Endothelial cell of umbilical vein (primary cell): Measurements from ENCODE around the gene TPD52L2. TPM values are rescaled to one million over a fixed set of nuclear protein-coding genes. Genes with fewer than 3 reads are reported as not detected.

Experiments
- Bru-seq: library from RNA; stranded (reverse); fragments of 400-500 nt; gene quantifications from one replicate; lab custom pipeline; 2021; lab: Mats Ljungman, UMichigan
- BruChase-seq, 2 experiments: library from RNA; stranded (reverse); fragments of 400-500 nt; gene quantifications; one replicate each; lab custom pipeline; 2021; lab: Mats Ljungman, UMichigan
- BruUV-seq: library from RNA; stranded (reverse); fragments of 400-500 nt; replicated peaks from 2 replicates; lab custom pipeline; 2021; lab: Mats Ljungman, UMichigan
- CTCF ChIA-PET: fragments of 300-600, 350-600 bp; sonication (Branson Sonifier 250); formaldehyde crosslinking; loops from one replicate; lab custom pipeline; 2021; ENCODE audit warnings: antibody characterized with exemption, inconsistent platforms; lab: Charles Lee
- POLR2A ChIA-PET: fragments of 300-600, 350-600 bp; sonication (Branson Sonifier 250); formaldehyde crosslinking; loops from one replicate; lab custom pipeline; 2021; ENCODE audit warnings: antibody characterized with exemption, inconsistent platforms; lab: Charles Lee
- DNase-seq: peaks from one replicate; pipeline ENCODE4 v3.0.0-alpha.2; 2011; ENCODE audit warnings: low read depth, low spot score
- FAIRE-seq: peaks from 2 replicates; lab custom pipeline; 2011; peaks lifted over from hg19 to GRCh38; lab: Jason Lieb, UNC
- H2AFZ ChIP-seq: 2 replicates; pipeline ENCODE4 v1.6.0; 2012; ENCODE audit warnings: low read depth, low read length, control low read depth, inconsistent platforms
- H3K27ac ChIP-seq: 2 replicates; pipeline ENCODE4 v1.5.1; 2011; ENCODE audit warnings: low read depth, mild to moderate bottlenecking, control low read depth, low read length, moderate library complexity; ENCODE audit not compliant: insufficient read depth
- H3K27me3 ChIP-seq, 2 experiments: 2 replicates each; pipeline versions ENCODE4 v1.6.0 to v1.6.1; 2011; ENCODE audit warnings: low read length in 2 of 2, mixed read lengths in 1 of 2; ENCODE audit not compliant: control insufficient read depth in 2 of 2, insufficient read depth in 2 of 2
- H3K36me3 ChIP-seq, 2 experiments: 2 replicates in 1 of 2; 3 replicates in 1 of 2; pipeline ENCODE4 v1.5.1; 2011; ENCODE audit warnings: low read length in 2 of 2, mild to moderate bottlenecking in 1 of 2, moderate library complexity in 1 of 2; ENCODE audit not compliant: control insufficient read depth in 2 of 2, insufficient read depth in 2 of 2; ENCODE audit errors: extremely low read depth in 1 of 2
- H3K4me1 ChIP-seq: 3 replicates; pipeline ENCODE4 v1.5.1; 2011; ENCODE audit warnings: mild to moderate bottlenecking, low read length; ENCODE audit not compliant: control insufficient read depth, insufficient read depth; ENCODE audit errors: extremely low read depth
- H3K4me2 ChIP-seq: 2 replicates; pipeline ENCODE4 v1.6.1; 2011; ENCODE audit warnings: low read length, control low read depth, mixed read lengths; ENCODE audit not compliant: insufficient read depth
- H3K4me3 ChIP-seq, 3 experiments: fragments of 200-600 bp in 1 of 3; sonication (generic), shearing (Covaris generic) in 1 of 3; replicated peaks in 1 of 3; 2 replicates each; pipeline ENCODE4 v1.5.1; 2011 to 2016; ENCODE audit warnings: control low read depth in 3 of 3, low read length in 3 of 3, mild to moderate bottlenecking in 2 of 3, inconsistent platforms in 1 of 3, low read depth in 1 of 3, moderate library complexity in 1 of 3; ENCODE audit not compliant: insufficient read depth in 1 of 3
- H3K79me2 ChIP-seq: 2 replicates; pipeline ENCODE4 v1.6.0; 2012; ENCODE audit warnings: low read length, inconsistent platforms; ENCODE audit not compliant: control insufficient read depth, insufficient read depth
- H3K9ac ChIP-seq: replicated peaks from 2 replicates; pipeline ENCODE3; 2011; ENCODE audit warnings: low read length, control low read depth; ENCODE audit not compliant: insufficient read depth; ENCODE audit errors: extremely low read depth
- H3K9me1 ChIP-seq: replicated peaks from 3 replicates; pipeline ENCODE4 v1.6.0; 2011; ENCODE audit warnings: mild to moderate bottlenecking, low read length; ENCODE audit not compliant: control insufficient read depth, insufficient read depth; ENCODE audit errors: extremely low read depth
- H3K9me3 ChIP-seq: replicated peaks from 2 replicates; pipeline ENCODE4 v1.5.1; 2012; ENCODE audit warnings: low read length, inconsistent platforms; ENCODE audit not compliant: control insufficient read depth, insufficient read depth
- H4K20me1 ChIP-seq: replicated peaks from 2 replicates; pipeline ENCODE3; 2011; ENCODE audit warnings: mild to moderate bottlenecking, low read length; ENCODE audit not compliant: control insufficient read depth, insufficient read depth; ENCODE audit errors: extremely low read depth
- CTCF ChIP-seq, 2 donors: IDR thresholded peaks; 1 replicate in 1 of 2; 2 replicates in 1 of 2; pipeline ENCODE4 v1.5.1; 2011; ENCODE audit warnings: low read length in 2 of 2, mild to moderate bottlenecking in 2 of 2, moderate library complexity in 2 of 2, control low read depth in 1 of 2, inconsistent platforms in 1 of 2, low read depth in 1 of 2; ENCODE audit not compliant: insufficient read depth in 1 of 2; ENCODE audit errors: extremely low read depth in 1 of 2
- EZH2 ChIP-seq: IDR thresholded peaks from 2 replicates; pipeline ENCODE4 v1.6.1; 2012; ENCODE audit warnings: borderline replicate concordance, low read depth, mild to moderate bottlenecking, moderate library complexity, low read length, inconsistent platforms; ENCODE audit not compliant: severe bottlenecking
- FOS ChIP-seq: IDR thresholded peaks from 2 replicates; pipeline ENCODE4 v1.6.1; 2011; ENCODE audit warnings: mild to moderate bottlenecking, low read length, moderate library complexity, borderline replicate concordance; ENCODE audit not compliant: insufficient read depth
- GATA2 ChIP-seq: IDR thresholded peaks from 2 replicates; pipeline ENCODE4 v1.7.0; 2011; ENCODE audit warnings: low read depth, mild to moderate bottlenecking, moderate library complexity, mixed read lengths, low read length; ENCODE audit not compliant: insufficient read length, insufficient read depth
- JUN ChIP-seq: IDR thresholded peaks from 2 replicates; pipeline ENCODE4 v1.6.1; 2011; ENCODE audit warnings: borderline replicate concordance, low read depth; ENCODE audit not compliant: insufficient read length, insufficient read depth
- MAX ChIP-seq: IDR thresholded peaks from 2 replicates; pipeline ENCODE4 v1.6.1; 2011; ENCODE audit not compliant: insufficient read depth, insufficient read length
- MYC ChIP-seq: IDR thresholded peaks from one replicate; pipeline ENCODE4 v1.6.1; 2011; ENCODE audit warnings: mild to moderate bottlenecking, low read depth, low read length
- POLR2A ChIP-seq: IDR thresholded peaks from 2 replicates; pipeline ENCODE4 v1.6.1; 2012; ENCODE audit warnings: low read depth, mild to moderate bottlenecking, control low read depth, low read length
- POLR2AphosphoS5 ChIP-seq: IDR thresholded peaks from 2 replicates; pipeline ENCODE4 v1.6.1; 2012; ENCODE audit warnings: low read depth, mild to moderate bottlenecking, control low read depth, low read length, moderate library complexity; ENCODE audit not compliant: insufficient read depth
- dilution Hi-C: fragments of 300-500 bp; cut with MboI; formaldehyde crosslinking; loops from one replicate; pipeline ENCODE4 v1.15.0; 2019; ENCODE audit warnings: low sequenced_read_pairs; ENCODE audit not compliant: extremely low pct_ligation_motif_present
- intact Hi-C: fragments of 100-400 bp; cut with micrococcal nuclease; formaldehyde crosslinking; loops from one replicate; pipeline ENCODE4 v1.10.0; 2022
- long read RNA-seq: library from polyadenylated mRNA; stranded (forward); transcript quantifications from one replicate; pipeline ENCODE4 v2.0.0, GENCODE V29; 2021
- polyA minus RNA-seq, 3 experiments: library from RNA; depleted of rRNA, polyadenylated mRNA; stranded (reverse); fragments of >200 nt; gene quantifications; 1 replicate in 1 of 3; 2 replicates in 2 of 3; pipeline ENCODE4 v1.2.3, GENCODE V29; 2011
- polyA plus RNA-seq, 4 experiments: library from polyadenylated mRNA; depleted of rRNA in 3 of 4; stranded (reverse) in 3 of 4; unstranded in 1 of 4; fragments of >200 nt; gene quantifications; 2 replicates each; pipeline versions ENCODE4 v1.2.1 to v1.2.3, GENCODE V29; 2011 to 2012; ENCODE audit warnings: missing spikeins in 1 of 4
- total RNA-seq: library from RNA; stranded (reverse); gene quantifications from 2 replicates; pipeline ENCODE4 v1.2.3, GENCODE V29; 2021

The TPD52L2 gene
- total RNA-seq (114 and 123 TPM in 2 replicates), polyA plus RNA-seq (142 and 151 TPM in 2 replicates), polyA minus RNA-seq (102 and 111 TPM in 2 replicates), Bru-seq, nascent RNA (percentile 73 among the genes with signal in this experiment), BruChase-seq, experiment 1, labeled RNA remaining after a 6-hour chase (percentile 91 among the genes with signal in this experiment), BruChase-seq, experiment 2, labeled RNA remaining after a 2-hour chase (percentile 92 among the genes with signal in this experiment)
- polyA plus RNA-seq (2011; cell fraction: cytosol; rRNA removed) = 153 and 166 TPM in 2 replicates
- polyA plus RNA-seq (2011; cell fraction: nucleus; rRNA removed) = 111 and 114 TPM in 2 replicates
- 140 and 153 TPM in 2 replicates for polyA plus RNA-seq (2012)
- 112 TPM for polyA minus RNA-seq (2011; cell fraction: cytosol; rRNA and poly(A)+ RNA removed)
- polyA minus RNA-seq (2011; cell fraction: nucleus; rRNA and poly(A)+ RNA removed) = 33.5 and 36.6 TPM in 2 replicates
- long read RNA-seq, transcript TPD52L2-202 (7 exons, 2,297 nt) = major isoform, 149 of 230 reads
- long read RNA-seq, transcript TPD52L2-203 (6 exons, 2,237 nt) = minor isoform, 46 of 230 reads
- long read RNA-seq, partial matches to known transcripts = 32 of 230 reads
- long read RNA-seq, other reads (novel, unspliced or antisense) = 3 of 230 reads

GRCh38 chr20:63864978-63865640, at the start of gene TPD52L2:
TSS of gene TPD52L2 (plus strand) at chr20:63865270. CDS start at chr20:63865366, 96 bp downstream.
- ChIA-PET CTCF (interaction anchor here (0.9 to 3.9 kb wide), 20 partner anchors 7 to 327 kb away, joined by 3 to 24 read pairs (median 7); partner anchors contain the start of genes ARFRP1, PRPF6, PTK6 and UCKL1), POLR2A (interaction anchor here (0.6 to 1.6 kb wide), 9 partner anchors 8 to 327 kb away, joined by 3 to 11 read pairs (median 3); partner anchors contain the start of genes GMEB2 and TCEA2)
- peaks cover 38% of the 10 kb centered on the region for H3K79me2 ChIP-seq
- peaks cover 5% of the 10 kb centered on the region for H3K4me1 ChIP-seq
- H3K4me3 ChIP-seq = peak within 1 kb of the TSS; percentile 62 to 77 (median 68)
- TF ChIP-seq MYC = peak; percentile 79
- no peak for TF ChIP-seq EZH2
- peak; percentile 90 for TF ChIP-seq POLR2A
- no peak for TF ChIP-seq JUN
- no peak for TF ChIP-seq CTCF (IDR thresholded peaks at IDR 0.05; ENCODE audit: extremely low read depth in 1 of 2, insufficient read depth in 1 of 2, low read depth in 1 of 2, low read length in 2 of 2)
- TF ChIP-seq FOS = no peak
- peak; percentile 97 for TF ChIP-seq MAX
- peak; percentile 95 for TF ChIP-seq POLR2AphosphoS5
- no peak for TF ChIP-seq GATA2
- peaks cover 2 to 17% of the 10 kb centered on the region in 2 experiments for H3K36me3 ChIP-seq
- no peaks in the 10 kb centered on the region for H3K9me3 ChIP-seq
- DNase-seq (peak; percentile 99), FAIRE-seq (peak; percentile 100)
- H3K9ac ChIP-seq = peak within 1 kb of the TSS; percentile 87
- H3K4me2 ChIP-seq = peak within 1 kb of the TSS; percentile 74
- H2AFZ ChIP-seq = peak within 1 kb of the TSS; percentile 63
- no peaks in the 10 kb centered on the region for H4K20me1 ChIP-seq
- dilution Hi-C loops (no loop called here), intact Hi-C loops (loop anchor here (1.0 to 5.0 kb wide), 8 partner anchors 29 to 327 kb away; partner anchors contain the start of genes ARFRP1 and RTEL1)
- H3K27ac ChIP-seq = peak within 1 kb of the TSS; percentile 69
- no peaks in the 10 kb centered on the region for H3K9me1 ChIP-seq
- BruUV-seq = no TSS peak
- H3K27me3 ChIP-seq = no peaks in the 10 kb centered on the region
